B cell (primary cell): ENCODE data around the gene MTSS2. TPM values are rescaled to one million over a fixed set of nuclear protein-coding genes. Genes with fewer than 3 reads are reported as not detected.

Experiments used
- ATAC-seq: fragments of 200-7000 bp; cut with Tn5 transposase; one replicate; pipeline ENCODE4 v1.10.0; 2021; ENCODE audit warnings: low read depth, mild to moderate bottlenecking, moderate number of reproducible peaks, moderate library complexity
- CTCF ChIA-PET: fragments of 350-600 bp; sonication (Branson Sonifier 250); formaldehyde crosslinking; loops from one replicate; lab custom pipeline; 2021; ENCODE audit warnings: antibody characterized with exemption, inconsistent platforms; lab: Charles Lee
- POLR2A ChIA-PET: fragments of 350-600 bp; sonication (Branson Sonifier 250); formaldehyde crosslinking; loops from one replicate; lab custom pipeline; 2021; ENCODE audit warnings: antibody characterized with exemption; lab: Charles Lee
- DNase-seq: peaks from one replicate; pipeline ENCODE4 v3.0.0; 2013
- H2AFZ ChIP-seq: 2 replicates; pipeline ENCODE4 v1.6.1; 2012; ENCODE audit warnings: mild to moderate bottlenecking, low read depth, low read length; ENCODE audit not compliant: insufficient read depth, poor library complexity, severe bottlenecking
- H3K27ac ChIP-seq, 2 donors: 1 replicate in 1 of 2; 2 replicates in 1 of 2; pipeline ENCODE4 v1.5.1; 2012 to 2013; ENCODE audit warnings: low read length in 2 of 2, mild to moderate bottlenecking in 2 of 2, moderate library complexity in 1 of 2
- H3K27me3 ChIP-seq, 4 experiments: fragments of 200-600 bp in 1 of 4; sonication (generic) in 1 of 4; replicated peaks in 1 of 4; 1 replicate in 2 of 4; 2 replicates in 2 of 4; pipeline versions ENCODE4 v1.6.1 to v1.7.0; 2013 to 2016; ENCODE audit warnings: low read length in 3 of 4, mild to moderate bottlenecking in 2 of 4, mixed read lengths in 1 of 4, moderate library complexity in 1 of 4; ENCODE audit not compliant: insufficient read depth in 4 of 4, control insufficient read depth in 3 of 4; ENCODE audit errors: control extremely low read depth in 1 of 4
- H3K36me3 ChIP-seq, 2 experiments: replicated peaks in 1 of 2; 1 replicate in 1 of 2; 2 replicates in 1 of 2; pipeline versions ENCODE4 v1.6.1 to v1.7.1; 2013; ENCODE audit warnings: low read length in 1 of 2; ENCODE audit not compliant: insufficient read depth in 2 of 2, control insufficient read depth in 1 of 2; ENCODE audit errors: control extremely low read depth in 1 of 2, extremely low read depth in 1 of 2
- H3K4me1 ChIP-seq, 2 donors: fragments of 200-600 bp in 1 of 2; sonication (generic) in 1 of 2; 1 replicate in 1 of 2; 2 replicates in 1 of 2; pipeline versions ENCODE4 v1.5.1 to v1.6.1; 2013 to 2017; ENCODE audit warnings: low read length in 2 of 2; ENCODE audit not compliant: control insufficient read depth in 2 of 2, insufficient read depth in 2 of 2
- H3K4me2 ChIP-seq: replicated peaks from 2 replicates; pipeline ENCODE3; 2012; ENCODE audit warnings: mild to moderate bottlenecking, low read depth, low read length; ENCODE audit not compliant: poor library complexity, severe bottlenecking
- H3K4me3 ChIP-seq, 5 experiments: fragments of 200-600 bp in 1 of 5; sonication (generic) in 1 of 5; 1 replicate in 3 of 5; 2 replicates in 2 of 5; pipeline versions ENCODE4 v1.5.1 to v1.7.0; 2011 to 2016; ENCODE audit warnings: low read length in 4 of 5, mild to moderate bottlenecking in 4 of 5, low read depth in 2 of 5, control low read depth in 1 of 5, moderate library complexity in 1 of 5; ENCODE audit not compliant: insufficient read depth in 1 of 5; ENCODE audit errors: control extremely low read depth in 1 of 5, extremely low read depth in 1 of 5
- H3K79me2 ChIP-seq: fragments of 200-600 bp; sonication (generic); one replicate; pipeline ENCODE4 v1.6.0; 2016; ENCODE audit warnings: low read length; ENCODE audit not compliant: control insufficient read depth, insufficient read depth
- H3K9ac ChIP-seq: fragments of 200-600 bp; sonication (generic); 2 replicates; pipeline ENCODE4 v1.6.1; 2017; ENCODE audit warnings: mild to moderate bottlenecking, low read length, moderate library complexity
- H3K9me3 ChIP-seq, 3 donors: one replicate each; pipeline versions ENCODE4 v1.6.1 to v1.7.1; 2013; ENCODE audit warnings: low read length in 2 of 3; ENCODE audit not compliant: control insufficient read depth in 2 of 3, insufficient read depth in 1 of 3; ENCODE audit errors: control extremely low read depth in 1 of 3
- H4K20me1 ChIP-seq: 2 replicates; pipeline ENCODE4 v1.6.0; 2012; ENCODE audit warnings: mild to moderate bottlenecking, low read length; ENCODE audit not compliant: insufficient read depth, control insufficient read depth, poor library complexity, severe bottlenecking
- H3K27ac Mint-ChIP-seq: one replicate; pipeline ENCODE4 v1.8.0; 2021; ENCODE audit warnings: mixed read lengths
- H3K27me3 Mint-ChIP-seq: one replicate; pipeline ENCODE4 v1.8.0; 2021; ENCODE audit warnings: mixed read lengths
- H3K4me1 Mint-ChIP-seq: one replicate; pipeline ENCODE4 v1.8.0; 2021; ENCODE audit warnings: mixed read lengths
- H3K4me3 Mint-ChIP-seq: one replicate; pipeline ENCODE4 v1.8.0; 2021; ENCODE audit warnings: mixed read lengths
- H3K9me3 Mint-ChIP-seq: one replicate; pipeline ENCODE4 v1.8.0; 2022; ENCODE audit warnings: mixed read lengths; ENCODE audit not compliant: insufficient read depth
- EZH2 ChIP-seq: IDR thresholded peaks from 2 replicates; pipeline ENCODE4 v1.6.1; 2012; ENCODE audit warnings: borderline replicate concordance, low read depth, mild to moderate bottlenecking, moderate library complexity, low read length; ENCODE audit not compliant: insufficient read depth, poor library complexity, severe bottlenecking
- WGBS: methylation state at CpG from one replicate; pipeline ENCODE4 v1.1.5; 2013; ENCODE audit warnings: missing lambda C conversion rate; ENCODE audit not compliant: insufficient coverage; 5-methylcytosine and 5-hydroxymethylcytosine counted together
- intact Hi-C: fragments of 100-400 bp; cut with micrococcal nuclease; formaldehyde crosslinking; loops from one replicate; pipeline ENCODE4 v1.10.0; 2022
- polyA plus RNA-seq: library from polyadenylated mRNA; depleted of rRNA; stranded (reverse); fragments of >200 nt; gene quantifications from 2 replicates; pipeline ENCODE4 v1.2.3, GENCODE V29; 2012
- total RNA-seq, 2 donors: library from RNA; stranded (reverse); fragments of 120-200 nt in 1 of 2; gene quantifications; 1 replicate in 1 of 2; 2 replicates in 1 of 2; pipeline versions ENCODE4 v1.2.3 to v1.2.4, GENCODE V29; 2013 to 2022
- TF ChIP-seq, protein P1 (sequence below): fragments of 200-600 bp; IDR thresholded peaks from one replicate; pipeline ENCODE4 v1.8.0; 2022; ENCODE audit warnings: antibody characterized with exemption, mild to moderate bottlenecking

MTSS2 gene
- total and polyA plus RNA-seq, 2 donors (not counting 1 experiment from before 2014, with no cell fraction given): 1.6 to 2.6 TPM

DNA sequence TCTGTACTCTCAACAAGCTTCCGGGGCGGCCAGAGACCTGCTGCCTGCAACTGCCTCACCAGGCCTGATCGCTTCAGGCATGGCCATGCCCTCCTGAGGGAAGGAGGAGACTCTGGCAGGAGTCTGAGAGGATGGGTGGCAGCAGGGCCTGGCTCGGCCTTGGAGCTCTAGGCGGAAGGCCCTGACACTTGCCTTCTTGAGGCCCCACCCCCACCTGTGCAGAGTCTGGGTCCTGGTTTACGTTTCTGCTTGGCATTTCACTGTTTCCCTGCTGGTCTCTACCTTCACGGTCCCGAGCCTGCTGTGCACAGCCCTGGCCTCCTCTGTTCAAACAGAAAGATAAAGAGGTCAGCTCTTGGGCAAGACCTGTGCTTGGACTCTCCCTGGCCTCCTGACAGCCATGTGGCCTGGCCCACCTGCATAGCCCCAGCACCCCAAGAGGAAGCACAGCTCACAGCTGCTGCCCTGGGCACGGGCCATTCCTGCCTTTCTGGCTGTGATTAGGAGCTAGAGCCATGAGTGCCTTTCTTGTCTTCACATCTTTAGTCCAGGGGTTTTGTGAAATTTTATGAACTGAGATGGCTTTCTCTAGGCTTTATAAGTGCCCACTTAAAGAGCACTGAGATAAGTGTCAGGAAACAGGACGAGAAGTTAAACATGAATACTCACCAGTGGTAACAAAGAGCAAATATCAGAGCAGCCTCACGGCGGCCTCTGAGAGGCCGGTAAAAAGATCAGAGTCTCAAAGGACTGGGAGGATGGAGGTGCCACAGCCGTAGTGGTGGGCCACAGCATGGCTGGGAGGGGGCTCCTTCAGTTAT, 25.6 kb upstream of the MTSS2 start:
- 98% methylated on average over 12 of the region's 14 CpGs for WGBS
- H3K9me3 Mint-ChIP-seq: no peaks in the 10 kb centered on the region
- TF ChIP-seq EZH2: no peak
- TF ChIP-seq, protein P1, sequence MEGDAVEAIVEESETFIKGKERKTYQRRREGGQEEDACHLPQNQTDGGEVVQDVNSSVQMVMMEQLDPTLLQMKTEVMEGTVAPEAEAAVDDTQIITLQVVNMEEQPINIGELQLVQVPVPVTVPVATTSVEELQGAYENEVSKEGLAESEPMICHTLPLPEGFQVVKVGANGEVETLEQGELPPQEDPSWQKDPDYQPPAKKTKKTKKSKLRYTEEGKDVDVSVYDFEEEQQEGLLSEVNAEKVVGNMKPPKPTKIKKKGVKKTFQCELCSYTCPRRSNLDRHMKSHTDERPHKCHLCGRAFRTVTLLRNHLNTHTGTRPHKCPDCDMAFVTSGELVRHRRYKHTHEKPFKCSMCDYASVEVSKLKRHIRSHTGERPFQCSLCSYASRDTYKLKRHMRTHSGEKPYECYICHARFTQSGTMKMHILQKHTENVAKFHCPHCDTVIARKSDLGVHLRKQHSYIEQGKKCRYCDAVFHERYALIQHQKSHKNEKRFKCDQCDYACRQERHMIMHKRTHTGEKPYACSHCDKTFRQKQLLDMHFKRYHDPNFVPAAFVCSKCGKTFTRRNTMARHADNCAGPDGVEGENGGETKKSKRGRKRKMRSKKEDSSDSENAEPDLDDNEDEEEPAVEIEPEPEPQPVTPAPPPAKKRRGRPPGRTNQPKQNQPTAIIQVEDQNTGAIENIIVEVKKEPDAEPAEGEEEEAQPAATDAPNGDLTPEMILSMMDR: no peak
- ChIA-PET POLR2A (no interaction called here), CTCF (no interaction called here)
- no peak overlapping the region for H3K4me3 Mint-ChIP-seq
- no peaks in the 10 kb centered on the region for H3K4me1 Mint-ChIP-seq
- peaks cover 0 to 32% of the 10 kb centered on the region in 2 experiments for H3K36me3 ChIP-seq
- H3K79me2 ChIP-seq: no peaks in the 10 kb centered on the region
- no peak overlapping the region for H3K4me3 ChIP-seq
- ATAC-seq: no peak
- no peaks in the 10 kb centered on the region for H3K27me3 ChIP-seq
- no peak overlapping the region for H3K4me2 ChIP-seq
- peaks cover 0 to 3% (median 0%) of the 10 kb centered on the region in 3 donors for H3K9me3 ChIP-seq
- peaks cover 8% of the 10 kb centered on the region for H4K20me1 ChIP-seq
- intact Hi-C loops: no loop called here
- DNase-seq: no peak
- H3K27ac ChIP-seq: no peak overlapping the region
- no peak overlapping the region for H2AFZ ChIP-seq
- no peaks in the 10 kb centered on the region for H3K4me1 ChIP-seq
- H3K9ac ChIP-seq: no peak overlapping the region
- no peak overlapping the region for H3K27ac Mint-ChIP-seq
- no peaks in the 10 kb centered on the region for H3K27me3 Mint-ChIP-seq
